Transverse colon (tissue), 4 donors: ENCODE measurements around the gene AJAP1.

Experiments
- POLR2A ChIP-seq: fragments of 450-650 bp; IDR thresholded peaks from one replicate; pipeline ENCODE4 v1.6.1; 2016; ENCODE audit warnings: antibody characterized with exemption, mild to moderate bottlenecking, moderate library complexity
- POLR2AphosphoS5 ChIP-seq, 3 donors: sonication (generic); formaldehyde crosslinking; IDR thresholded peaks; one replicate each; pipeline ENCODE4 v1.6.1; 2016; ENCODE audit warnings: antibody characterized with exemption in 3 of 3
- TF ChIP-seq, protein P1 (sequence below), 5 experiments: fragments of 200-600 bp in 3 of 5; fragments of 450-650 bp in 2 of 5; sonication (generic) in 3 of 5; IDR thresholded peaks; 1 replicate in 2 of 5; 2 replicates in 3 of 5; pipeline ENCODE4 v1.5.1; 2016 to 2017; ENCODE audit warnings: antibody characterized with exemption in 5 of 5, inconsistent platforms in 3 of 5, mild to moderate bottlenecking in 2 of 5, moderate library complexity in 1 of 5

DNA sequence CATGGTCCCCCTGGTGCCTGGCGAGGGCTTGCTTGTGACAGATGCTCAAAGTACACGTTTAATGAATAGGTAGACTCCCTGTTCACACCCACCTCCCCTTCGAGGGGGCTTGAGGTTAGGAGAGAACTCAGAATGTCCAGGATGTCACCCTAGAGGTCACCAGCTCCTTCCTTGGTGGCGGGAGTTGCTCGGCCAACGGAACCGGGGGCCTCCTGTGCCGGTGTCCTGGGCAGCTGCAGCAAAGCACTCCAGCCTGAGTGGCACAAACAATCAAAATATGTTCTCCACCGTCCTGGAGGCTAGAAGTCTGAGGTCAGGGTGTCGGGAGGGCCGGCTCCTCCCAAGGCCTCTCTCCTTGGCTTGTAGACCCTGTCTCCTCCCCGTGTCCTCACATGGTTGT is 71.0 kb downstream of the AJAP1 start:
- TF ChIP-seq POLR2A (no peak), POLR2AphosphoS5 (IDR thresholded peaks at IDR 0.05) (no peak)
- TF ChIP-seq, protein P1, sequence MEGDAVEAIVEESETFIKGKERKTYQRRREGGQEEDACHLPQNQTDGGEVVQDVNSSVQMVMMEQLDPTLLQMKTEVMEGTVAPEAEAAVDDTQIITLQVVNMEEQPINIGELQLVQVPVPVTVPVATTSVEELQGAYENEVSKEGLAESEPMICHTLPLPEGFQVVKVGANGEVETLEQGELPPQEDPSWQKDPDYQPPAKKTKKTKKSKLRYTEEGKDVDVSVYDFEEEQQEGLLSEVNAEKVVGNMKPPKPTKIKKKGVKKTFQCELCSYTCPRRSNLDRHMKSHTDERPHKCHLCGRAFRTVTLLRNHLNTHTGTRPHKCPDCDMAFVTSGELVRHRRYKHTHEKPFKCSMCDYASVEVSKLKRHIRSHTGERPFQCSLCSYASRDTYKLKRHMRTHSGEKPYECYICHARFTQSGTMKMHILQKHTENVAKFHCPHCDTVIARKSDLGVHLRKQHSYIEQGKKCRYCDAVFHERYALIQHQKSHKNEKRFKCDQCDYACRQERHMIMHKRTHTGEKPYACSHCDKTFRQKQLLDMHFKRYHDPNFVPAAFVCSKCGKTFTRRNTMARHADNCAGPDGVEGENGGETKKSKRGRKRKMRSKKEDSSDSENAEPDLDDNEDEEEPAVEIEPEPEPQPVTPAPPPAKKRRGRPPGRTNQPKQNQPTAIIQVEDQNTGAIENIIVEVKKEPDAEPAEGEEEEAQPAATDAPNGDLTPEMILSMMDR (IDR thresholded peaks at IDR 0.05), result no peak
